CD14-positive monocyte (primary cell): ENCODE data around the gene CLEC2D. TPM values are rescaled to one million over a fixed set of nuclear protein-coding genes. Genes with fewer than 3 reads are reported as not detected.

Experiments used
- DNase-seq, 3 donors: peaks; one replicate each; pipeline ENCODE4 v3.0.0-alpha.2; 2011 to 2022
- H2AFZ ChIP-seq: 2 replicates; pipeline ENCODE4 v1.6.0; 2012; ENCODE audit warnings: mild to moderate bottlenecking, low read depth, low read length, inconsistent platforms; ENCODE audit not compliant: insufficient read depth, poor library complexity, severe bottlenecking
- H3K27ac ChIP-seq, 2 donors: 1 replicate in 1 of 2; 2 replicates in 1 of 2; pipeline ENCODE4 v1.5.1; 2012 to 2013; ENCODE audit warnings: low read length in 2 of 2, control low read depth in 1 of 2, inconsistent platforms in 1 of 2, low read depth in 1 of 2, mild to moderate bottlenecking in 1 of 2
- H3K27me3 ChIP-seq, 2 donors: one replicate each; pipeline versions ENCODE4 v1.6.0 to v1.6.1; 2011 to 2013; ENCODE audit warnings: low read length in 2 of 2; ENCODE audit not compliant: control insufficient read depth in 2 of 2, insufficient read depth in 2 of 2
- H3K36me3 ChIP-seq, 2 donors: replicated peaks in 1 of 2; 1 replicate in 1 of 2; 2 replicates in 1 of 2; pipeline versions ENCODE4 v1.5.1 to v1.6.1; 2012 to 2013; ENCODE audit warnings: low read length in 2 of 2, control low read depth in 1 of 2, inconsistent platforms in 1 of 2, mild to moderate bottlenecking in 1 of 2; ENCODE audit not compliant: insufficient read depth in 2 of 2, control insufficient read depth in 1 of 2
- H3K4me1 ChIP-seq, 2 donors: 1 replicate in 1 of 2; 2 replicates in 1 of 2; pipeline versions ENCODE4 v1.5.1 to v1.6.1; 2012 to 2013; ENCODE audit warnings: low read length in 2 of 2, control low read depth in 1 of 2, inconsistent platforms in 1 of 2, mild to moderate bottlenecking in 1 of 2, moderate library complexity in 1 of 2; ENCODE audit not compliant: insufficient read depth in 2 of 2, control insufficient read depth in 1 of 2
- H3K4me2 ChIP-seq: replicated peaks from 2 replicates; pipeline ENCODE3; 2012; ENCODE audit warnings: low read length, moderate library complexity, mild to moderate bottlenecking; ENCODE audit not compliant: poor library complexity, severe bottlenecking; ENCODE audit errors: extremely low read depth
- H3K4me3 ChIP-seq, 3 experiments: fragments of 200-600 bp in 1 of 3; sonication (generic) in 1 of 3; replicated peaks in 1 of 3; 1 replicate in 2 of 3; 2 replicates in 1 of 3; pipeline ENCODE4 v1.5.1; 2011 to 2013; ENCODE audit warnings: low read length in 3 of 3, mild to moderate bottlenecking in 3 of 3, control low read depth in 2 of 3, low read depth in 2 of 3, inconsistent platforms in 1 of 3, moderate library complexity in 1 of 3
- H3K79me2 ChIP-seq: 2 replicates; pipeline ENCODE4 v1.6.0; 2012; ENCODE audit warnings: mild to moderate bottlenecking, control low read depth, inconsistent platforms, low read length, moderate library complexity; ENCODE audit not compliant: insufficient read depth
- H3K9ac ChIP-seq: 2 replicates; pipeline ENCODE4 v1.6.0; 2017; ENCODE audit warnings: low read length, mild to moderate bottlenecking; ENCODE audit not compliant: insufficient read depth, poor library complexity, severe bottlenecking
- H3K9me3 ChIP-seq, 2 donors: replicated peaks in 1 of 2; 1 replicate in 1 of 2; 2 replicates in 1 of 2; pipeline versions ENCODE4 v1.5.1 to v1.6.1; 2012 to 2013; ENCODE audit warnings: low read length in 2 of 2, control low read depth in 1 of 2; ENCODE audit not compliant: control insufficient read depth in 1 of 2, insufficient read depth in 1 of 2
- H4K20me1 ChIP-seq: 2 replicates; pipeline ENCODE4 v1.6.0; 2012; ENCODE audit warnings: mild to moderate bottlenecking, low read length, control low read depth, moderate library complexity; ENCODE audit not compliant: insufficient read depth
- H3K27ac Mint-ChIP-seq, 7 donors: one replicate each; pipeline ENCODE4 v1.8.0; 2020; ENCODE audit warnings: mild to moderate bottlenecking in 7 of 7, mixed read lengths in 7 of 7, moderate library complexity in 6 of 7, inconsistent platforms in 2 of 7
- H3K27me3 Mint-ChIP-seq, 3 donors: one replicate each; pipeline ENCODE4 v1.8.0; 2021 to 2022; ENCODE audit warnings: low read depth in 3 of 3, mild to moderate bottlenecking in 3 of 3, mixed read lengths in 3 of 3, moderate library complexity in 3 of 3, inconsistent platforms in 1 of 3
- H3K36me3 Mint-ChIP-seq, 2 donors: one replicate each; pipeline ENCODE4 v1.8.0; 2020; ENCODE audit warnings: mixed read lengths in 2 of 2, inconsistent platforms in 1 of 2, mild to moderate bottlenecking in 1 of 2
- H3K4me1 Mint-ChIP-seq: one replicate; pipeline ENCODE4 v1.8.0; 2020; ENCODE audit warnings: mild to moderate bottlenecking, mixed read lengths
- H3K4me3 Mint-ChIP-seq, 2 donors: one replicate each; pipeline ENCODE4 v1.8.0; 2020; ENCODE audit warnings: mild to moderate bottlenecking in 2 of 2, mixed read lengths in 2 of 2, moderate library complexity in 1 of 2
- H3K9me3 Mint-ChIP-seq, 7 donors: one replicate each; pipeline ENCODE4 v1.8.0; 2020 to 2022; ENCODE audit warnings: mixed read lengths in 7 of 7, mild to moderate bottlenecking in 6 of 7, moderate library complexity in 6 of 7, inconsistent platforms in 2 of 7
- WGBS: methylation state at CpG from one replicate; pipeline ENCODE4 v1.1.5; 2013; ENCODE audit warnings: missing lambda C conversion rate; ENCODE audit not compliant: insufficient coverage; 5-methylcytosine and 5-hydroxymethylcytosine counted together
- intact Hi-C, 2 donors: fragments of 100-400 bp; cut with micrococcal nuclease; formaldehyde crosslinking; loops; one replicate each; pipeline versions ENCODE4 v1.15.0 to v1.15.1; 2023
- polyA plus RNA-seq, 3 donors: library from polyadenylated mRNA; depleted of rRNA in 1 of 3; unstranded in 2 of 3; stranded (reverse) in 1 of 3; fragments of 300-500 nt in 2 of 3; fragments of >200 nt in 1 of 3; fragmentation: Illumina TruSeq in 2 of 3; gene quantifications; 1 replicate in 2 of 3; 2 replicates in 1 of 3; pipeline ENCODE4 v1.2.3, GENCODE V29; 2012 to 2021
- TF ChIP-seq, protein P1 (sequence below): fragments of 200-600 bp; IDR thresholded peaks from one replicate; pipeline ENCODE4 v1.8.0; 2022; ENCODE audit warnings: antibody characterized with exemption, mild to moderate bottlenecking

The CLEC2D gene
- polyA plus RNA-seq, 3 donors, result 2.5 to 26.9 (median 3.9) TPM

DNA sequence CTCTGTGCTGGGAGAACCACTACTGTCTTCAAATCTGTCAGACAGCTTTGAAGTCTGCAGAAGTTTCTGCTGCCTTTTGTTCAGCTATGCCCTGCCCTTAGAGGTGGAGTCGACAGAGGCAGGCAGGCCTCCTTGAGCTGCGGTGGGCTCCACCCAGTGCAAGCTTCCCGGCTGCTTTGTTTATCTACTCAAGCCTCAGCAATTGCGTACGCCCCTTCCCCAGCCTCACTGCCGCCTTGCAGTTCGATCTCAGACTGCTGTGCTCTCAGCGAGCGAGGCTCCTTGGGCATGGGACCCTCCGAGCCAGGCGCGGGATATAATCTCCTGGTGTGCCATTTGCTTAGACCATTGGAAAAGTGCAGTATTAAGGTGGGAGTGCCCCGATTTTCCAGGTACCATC, 36.7 kb upstream of the CLEC2D start:
- Histone ChIP-seq H3K27ac (no peak overlapping the region), H3K4me1 (peaks cover 21 to 30% of the 10 kb centered on the region in 2 donors), H3K9ac (no peak overlapping the region), H3K79me2 (no peaks in the 10 kb centered on the region), H3K9me3 (peaks cover 7 to 11% of the 10 kb centered on the region in 2 donors), H2AFZ (no peak overlapping the region), H3K36me3 (no peaks in the 10 kb centered on the region), H3K27me3 (no peaks in the 10 kb centered on the region), H3K4me2 (no peak overlapping the region), H3K4me3 (no peak overlapping the region), H4K20me1 (no peaks in the 10 kb centered on the region)
- no peak for DNase-seq
- Mint-ChIP-seq H3K27ac (no peak overlapping the region), H3K27me3 (peaks cover 0 to 4% (median 0%) of the 10 kb centered on the region in 3 donors), H3K36me3 (peaks cover 5 to 9% of the 10 kb centered on the region in 2 donors), H3K4me3 (no peak overlapping the region), H3K4me1 (peaks cover 28% of the 10 kb centered on the region), H3K9me3 (peaks cover 13 to 26% (median 18%) of the 10 kb centered on the region in 7 donors)
- 98% methylated on average over 8 of the region's 13 CpGs for WGBS
- intact Hi-C loops, result loop anchor here in 1 of 2 donors (10.0 kb wide), 1 partner anchor 72 kb away; no protein-coding TSS in a partner anchor
- TF ChIP-seq, protein P1, sequence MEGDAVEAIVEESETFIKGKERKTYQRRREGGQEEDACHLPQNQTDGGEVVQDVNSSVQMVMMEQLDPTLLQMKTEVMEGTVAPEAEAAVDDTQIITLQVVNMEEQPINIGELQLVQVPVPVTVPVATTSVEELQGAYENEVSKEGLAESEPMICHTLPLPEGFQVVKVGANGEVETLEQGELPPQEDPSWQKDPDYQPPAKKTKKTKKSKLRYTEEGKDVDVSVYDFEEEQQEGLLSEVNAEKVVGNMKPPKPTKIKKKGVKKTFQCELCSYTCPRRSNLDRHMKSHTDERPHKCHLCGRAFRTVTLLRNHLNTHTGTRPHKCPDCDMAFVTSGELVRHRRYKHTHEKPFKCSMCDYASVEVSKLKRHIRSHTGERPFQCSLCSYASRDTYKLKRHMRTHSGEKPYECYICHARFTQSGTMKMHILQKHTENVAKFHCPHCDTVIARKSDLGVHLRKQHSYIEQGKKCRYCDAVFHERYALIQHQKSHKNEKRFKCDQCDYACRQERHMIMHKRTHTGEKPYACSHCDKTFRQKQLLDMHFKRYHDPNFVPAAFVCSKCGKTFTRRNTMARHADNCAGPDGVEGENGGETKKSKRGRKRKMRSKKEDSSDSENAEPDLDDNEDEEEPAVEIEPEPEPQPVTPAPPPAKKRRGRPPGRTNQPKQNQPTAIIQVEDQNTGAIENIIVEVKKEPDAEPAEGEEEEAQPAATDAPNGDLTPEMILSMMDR, result no peak

DNA sequence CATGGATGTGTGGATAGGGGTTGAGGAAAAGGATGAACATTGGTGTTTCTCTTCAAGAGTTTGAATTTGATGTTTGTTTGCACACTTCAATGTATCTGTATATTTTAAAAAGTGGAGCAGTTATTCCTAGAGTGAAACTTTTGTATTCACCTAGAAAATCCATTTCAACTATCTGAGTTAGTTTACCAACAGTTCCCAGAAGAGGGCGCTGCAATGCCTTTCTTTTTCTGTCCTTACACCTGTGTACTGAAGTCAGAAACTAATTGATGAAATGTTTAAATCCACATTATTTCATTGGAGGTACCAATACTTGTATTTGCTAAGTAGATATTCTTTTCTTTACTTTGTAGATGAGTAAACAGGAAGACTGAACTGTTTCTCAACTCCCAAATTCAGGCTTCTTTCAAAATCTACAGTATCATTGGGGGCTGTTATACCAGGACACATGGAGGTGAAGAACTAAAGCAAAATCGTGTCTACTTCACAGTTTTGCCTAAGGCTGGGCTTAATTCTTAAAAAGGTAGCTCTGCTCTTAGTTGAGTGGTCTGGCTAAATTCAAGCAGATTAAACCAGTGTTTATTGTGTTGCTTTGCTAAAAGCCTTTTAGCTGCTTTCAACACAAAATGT, 35.2 kb upstream of the CLEC2D start:
- H3K36me3 Mint-ChIP-seq, result peaks cover 5 to 9% of the 10 kb centered on the region in 2 donors
- Histone ChIP-seq H3K4me3 (no peak overlapping the region), H3K36me3 (no peaks in the 10 kb centered on the region), H2AFZ (no peak overlapping the region), H3K9ac (no peak overlapping the region), H3K27me3 (no peaks in the 10 kb centered on the region), H4K20me1 (no peaks in the 10 kb centered on the region), H3K9me3 (peaks cover 7 to 11% of the 10 kb centered on the region in 2 donors), H3K79me2 (no peaks in the 10 kb centered on the region), H3K4me1 (peaks cover 21 to 30% of the 10 kb centered on the region in 2 donors), H3K4me2 (peak overlapping the region; percentile 17), H3K27ac (no peak overlapping the region)
- no peak overlapping the region for H3K4me3 Mint-ChIP-seq
- TF ChIP-seq, protein P1, result peak; percentile 89
- peak overlapping the region in 2 of 7 donors; percentile 32 to 42 for H3K27ac Mint-ChIP-seq
- H3K9me3 Mint-ChIP-seq, result peaks cover 13 to 30% (median 19%) of the 10 kb centered on the region in 7 donors
- H3K4me1 Mint-ChIP-seq, result peaks cover 28% of the 10 kb centered on the region
- peak in 2 of 3 donors; percentile 45 to 57 for DNase-seq
- intact Hi-C loops, result loop anchor here in 1 of 2 donors (10.0 kb wide), 1 partner anchor 71 kb away; no protein-coding TSS in a partner anchor
- WGBS, result no CpG with 5 or more reads among the region's 2 CpGs
- peaks cover 0 to 4% (median 0%) of the 10 kb centered on the region in 3 donors for H3K27me3 Mint-ChIP-seq
